Adipocyte (in vitro differentiated cells): ENCODE measurements around the gene PDSS2.

Source experiments
- DNase-seq: peaks from one replicate; pipeline ENCODE4 v3.0.0-alpha.2; 2015; ENCODE audit warnings: low read depth
- H3K27me3 ChIP-seq: replicated peaks from 2 replicates; pipeline ENCODE4 v1.7.0; 2013; ENCODE audit warnings: mild to moderate bottlenecking, low read length, moderate library complexity; ENCODE audit not compliant: control insufficient read depth, insufficient read depth
- H3K36me3 ChIP-seq: 2 replicates; pipeline ENCODE4 v1.7.0; 2013; ENCODE audit warnings: low read length, mild to moderate bottlenecking, moderate library complexity; ENCODE audit not compliant: control insufficient read depth, insufficient read depth, severe bottlenecking
- H3K4me1 ChIP-seq: 2 replicates; pipeline ENCODE4 v1.7.0; 2013; ENCODE audit warnings: mild to moderate bottlenecking, low read length, moderate library complexity; ENCODE audit not compliant: control insufficient read depth, insufficient read depth
- H3K4me3 ChIP-seq: 2 replicates; pipeline ENCODE4 v1.7.0; 2013; ENCODE audit warnings: mild to moderate bottlenecking, low read length, moderate library complexity
- H3K9ac ChIP-seq: 2 replicates; pipeline ENCODE4 v1.7.0; 2013; ENCODE audit warnings: mild to moderate bottlenecking, low read length, moderate library complexity
- H3K9me3 ChIP-seq: 2 replicates; pipeline ENCODE4 v1.7.0; 2013; ENCODE audit warnings: mild to moderate bottlenecking, low read length, moderate library complexity; ENCODE audit not compliant: control insufficient read depth

The PDSS2 gene

DNA sequence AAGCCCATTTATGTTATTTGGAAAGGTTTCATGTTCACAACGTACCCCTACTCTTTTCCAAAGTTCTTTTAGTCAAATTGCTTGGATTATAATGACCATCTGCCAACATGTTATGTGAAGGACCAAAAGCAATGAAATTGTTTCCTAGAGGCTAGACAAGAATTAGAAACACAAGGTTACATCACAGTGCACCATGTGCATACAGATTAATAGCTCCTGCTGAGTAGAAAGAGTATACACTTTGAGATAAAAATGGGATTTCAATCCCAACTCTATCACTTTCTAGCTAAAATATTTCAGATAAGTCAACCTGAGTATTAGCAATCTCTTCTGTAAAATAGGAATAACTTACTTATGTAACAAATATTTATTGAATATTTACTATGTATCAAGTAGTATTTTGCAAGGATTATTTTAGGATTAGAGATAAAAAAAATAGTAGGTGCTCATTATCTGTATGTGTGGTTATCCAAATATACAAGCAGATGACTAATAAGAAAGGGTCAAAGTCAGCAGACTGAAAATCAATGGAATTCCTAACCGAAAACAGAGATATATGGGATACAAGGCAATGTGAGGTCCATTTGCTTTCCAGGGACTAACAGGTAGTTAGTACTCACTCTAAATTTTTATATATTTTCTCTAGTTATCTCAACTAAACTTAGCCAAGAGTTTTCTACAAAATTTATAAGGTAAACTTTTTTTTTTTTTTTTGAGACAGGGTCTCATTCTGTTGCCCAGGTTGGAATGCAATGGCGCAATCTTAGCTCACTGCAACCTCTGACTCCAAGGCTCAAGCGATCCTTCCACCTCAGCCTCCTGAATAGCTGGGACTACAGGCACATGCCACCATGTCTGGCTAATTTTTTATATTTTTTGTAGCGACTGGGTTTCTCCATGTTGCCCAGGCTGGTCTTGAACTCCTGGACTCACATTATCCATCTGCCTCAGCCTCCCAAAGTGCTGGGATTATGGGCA is 127.7 kb downstream of the PDSS2 start:
- H3K27me3 ChIP-seq, result no peaks in the 10 kb centered on the region
- no peak overlapping the region for H3K9ac ChIP-seq
- no peaks in the 10 kb centered on the region for H3K4me1 ChIP-seq
- no peaks in the 10 kb centered on the region for H3K9me3 ChIP-seq
- no peaks in the 10 kb centered on the region for H3K36me3 ChIP-seq
- no peak for DNase-seq
- H3K4me3 ChIP-seq, result no peak overlapping the region

DNA sequence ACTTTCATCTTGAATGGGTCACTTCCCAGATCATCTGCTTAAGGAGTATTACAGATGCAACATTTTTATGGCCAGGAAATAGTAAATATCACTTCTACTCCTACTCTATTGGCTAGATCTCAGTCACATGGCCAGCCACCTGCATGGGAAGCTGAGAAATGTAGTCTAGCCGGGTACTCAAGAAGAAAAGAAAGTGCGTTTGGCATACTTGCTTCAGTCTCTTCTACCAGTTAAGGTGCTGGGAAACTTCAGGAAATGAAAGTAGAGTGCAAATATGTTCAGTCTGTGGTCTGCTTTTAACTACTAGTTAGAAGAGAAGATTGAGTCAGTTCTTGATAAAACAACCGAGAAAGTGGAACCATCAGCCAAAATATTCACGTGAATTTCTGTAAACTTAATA is 129.2 kb downstream of the PDSS2 start:
- Histone ChIP-seq H3K4me3 (no peak overlapping the region), H3K9me3 (no peaks in the 10 kb centered on the region), H3K9ac (no peak overlapping the region), H3K27me3 (no peaks in the 10 kb centered on the region), H3K36me3 (no peaks in the 10 kb centered on the region), H3K4me1 (no peaks in the 10 kb centered on the region)
- DNase-seq, result no peak

DNA sequence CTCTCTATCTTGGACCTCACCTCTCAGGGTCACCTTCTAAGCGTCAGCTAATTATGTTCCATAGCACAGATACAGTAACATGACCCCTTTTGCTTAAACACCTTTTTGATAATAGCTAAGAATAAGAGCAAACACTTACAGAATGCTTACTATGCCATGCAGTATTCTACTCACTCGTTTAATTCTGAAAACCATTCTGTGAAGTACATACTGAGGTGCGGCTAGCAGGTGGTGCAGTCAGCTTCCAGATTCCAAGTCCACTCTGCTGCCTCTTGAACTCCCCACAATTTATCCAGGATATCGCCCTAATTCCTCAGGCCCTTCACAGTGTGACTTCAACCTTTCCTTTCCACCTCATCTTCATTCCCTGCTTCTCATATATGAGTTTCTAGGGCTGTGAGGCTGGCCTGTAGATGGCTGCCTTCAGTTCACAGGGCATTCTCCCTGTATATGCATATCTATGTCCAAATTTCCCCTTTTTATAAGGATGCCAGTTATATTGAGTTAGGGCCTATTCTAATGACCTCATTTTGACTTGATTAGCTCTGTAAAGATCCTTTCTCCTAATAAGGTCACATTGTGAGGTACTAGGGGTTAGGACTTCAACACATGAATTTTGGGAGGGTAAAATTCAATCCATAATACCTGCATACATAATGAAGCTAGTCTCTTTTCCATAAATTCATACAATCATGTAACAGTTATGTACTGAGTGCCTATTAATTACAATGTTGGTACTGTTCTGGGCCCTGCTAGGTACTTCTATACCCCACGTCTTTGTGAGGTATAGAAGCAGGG is 130.1 kb downstream of the PDSS2 start:
- Histone ChIP-seq H3K4me3 (no peak overlapping the region), H3K36me3 (no peaks in the 10 kb centered on the region), H3K27me3 (no peaks in the 10 kb centered on the region), H3K4me1 (no peaks in the 10 kb centered on the region), H3K9ac (no peak overlapping the region), H3K9me3 (no peaks in the 10 kb centered on the region)
- DNase-seq, result no peak

DNA sequence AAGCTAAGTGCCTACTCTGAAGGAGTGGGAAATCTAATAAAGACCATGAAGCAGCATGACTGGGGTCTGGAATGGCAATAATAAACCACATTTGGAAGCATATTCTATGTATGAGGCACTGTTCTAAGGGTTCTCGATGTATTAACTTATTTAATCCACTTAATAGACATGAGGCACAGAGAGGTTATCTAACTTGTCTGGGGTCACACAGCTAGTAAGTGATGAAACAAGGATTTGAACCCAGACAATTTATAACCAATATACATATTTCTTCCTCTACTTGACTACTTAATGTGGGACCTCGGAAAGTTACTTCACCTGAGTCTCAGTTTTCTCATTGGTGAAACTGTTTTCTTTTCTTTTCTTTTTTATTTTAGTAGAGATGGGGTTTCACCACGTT is 131.3 kb downstream of the PDSS2 start:
- Histone ChIP-seq H3K9ac (no peak overlapping the region), H3K4me3 (no peak overlapping the region), H3K4me1 (peaks cover 9% of the 10 kb centered on the region), H3K27me3 (no peaks in the 10 kb centered on the region), H3K36me3 (no peaks in the 10 kb centered on the region), H3K9me3 (no peaks in the 10 kb centered on the region)
- DNase-seq, result no peak

DNA sequence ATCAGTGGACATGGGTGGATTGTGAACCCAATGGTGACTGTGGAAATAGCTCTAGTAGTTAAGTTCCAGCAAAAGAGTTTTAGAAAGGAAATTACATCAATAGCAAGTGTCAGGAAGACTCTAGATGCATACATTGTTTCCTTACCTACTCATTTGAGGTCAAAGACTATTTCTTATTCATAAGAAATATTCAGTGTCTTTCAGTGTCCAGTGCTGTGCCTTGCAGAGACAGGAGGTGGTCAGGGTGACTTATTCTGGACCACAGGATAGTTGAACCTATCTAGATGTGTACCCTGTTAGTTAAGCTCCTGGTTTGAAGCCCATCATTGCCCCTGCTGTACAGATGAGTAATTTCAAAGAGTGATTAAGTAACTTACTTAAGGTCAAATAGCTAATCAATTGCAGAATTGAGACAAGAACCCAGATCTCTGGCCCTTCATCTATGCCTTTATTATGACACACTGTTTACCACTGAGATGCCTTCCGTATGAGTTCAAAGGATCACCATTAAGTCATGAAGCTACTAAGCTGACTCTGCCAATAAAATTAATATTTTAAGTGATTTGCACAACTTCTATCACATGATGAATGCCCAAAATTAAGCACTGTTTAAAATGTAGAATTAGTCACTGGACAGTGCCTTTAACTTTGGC is 136.1 kb downstream of the PDSS2 start:
- no peaks in the 10 kb centered on the region for H3K36me3 ChIP-seq
- peak; percentile 46 for DNase-seq
- no peaks in the 10 kb centered on the region for H3K27me3 ChIP-seq
- H3K9me3 ChIP-seq, result no peaks in the 10 kb centered on the region
- H3K4me3 ChIP-seq, result no peak overlapping the region
- H3K4me1 ChIP-seq, result peaks cover 18% of the 10 kb centered on the region
- H3K9ac ChIP-seq, result no peak overlapping the region

DNA sequence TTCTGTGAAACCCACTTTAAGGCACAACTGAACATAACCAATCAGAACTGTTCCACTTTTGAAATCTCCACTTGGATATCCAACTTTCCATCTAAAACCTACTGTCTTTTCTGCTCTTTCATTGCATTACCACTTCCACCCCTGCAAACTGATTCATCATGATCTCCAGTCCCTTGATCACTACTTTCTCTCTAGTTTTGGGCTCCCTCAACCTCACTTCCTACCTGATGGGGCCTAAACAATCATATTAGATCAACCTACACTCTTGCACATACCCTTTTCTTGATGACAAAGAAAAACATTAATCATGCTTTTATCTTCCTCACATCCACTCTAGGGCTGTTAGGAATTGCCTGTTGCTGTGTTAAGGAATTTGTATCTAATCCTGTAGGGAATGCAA is 137.6 kb downstream of the PDSS2 start:
- DNase-seq, result no peak
- H3K36me3 ChIP-seq, result no peaks in the 10 kb centered on the region
- H3K27me3 ChIP-seq, result no peaks in the 10 kb centered on the region
- H3K9ac ChIP-seq, result no peak overlapping the region
- H3K9me3 ChIP-seq, result no peaks in the 10 kb centered on the region
- H3K4me3 ChIP-seq, result no peak overlapping the region
- peaks cover 18% of the 10 kb centered on the region for H3K4me1 ChIP-seq

DNA sequence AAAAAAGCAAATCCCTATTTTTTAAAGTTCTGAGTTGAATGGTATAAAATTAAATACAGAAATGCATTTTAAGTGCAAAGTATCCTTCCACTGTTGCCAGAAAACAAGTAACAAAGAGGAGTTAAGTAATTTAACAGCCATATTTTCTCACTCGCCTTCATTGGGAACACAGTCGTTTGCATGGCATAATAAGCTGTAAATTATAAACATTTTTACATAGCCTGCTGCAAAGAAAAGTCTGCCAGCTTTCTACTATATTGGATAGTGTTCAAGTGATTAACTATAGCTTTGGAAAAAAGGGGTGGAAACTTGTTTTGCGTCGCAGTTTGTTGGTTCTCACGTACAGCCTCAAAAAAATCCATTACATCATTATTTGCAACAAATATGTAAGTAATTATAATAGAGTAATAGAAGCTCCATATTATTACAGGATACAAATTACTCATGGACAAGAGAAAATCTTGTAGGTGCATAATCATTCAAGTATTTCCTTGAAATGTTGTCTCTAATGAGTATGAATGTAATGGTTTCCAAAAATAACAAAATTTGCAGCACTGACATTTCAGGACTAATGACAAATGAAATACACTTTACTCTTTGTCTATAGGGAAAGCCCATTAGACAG is 139.3 kb downstream of the PDSS2 start:
- Histone ChIP-seq H3K36me3 (no peaks in the 10 kb centered on the region), H3K27me3 (no peaks in the 10 kb centered on the region), H3K9ac (no peak overlapping the region), H3K4me3 (no peak overlapping the region), H3K4me1 (peaks cover 25% of the 10 kb centered on the region), H3K9me3 (no peaks in the 10 kb centered on the region)
- peak; percentile 43 for DNase-seq

DNA sequence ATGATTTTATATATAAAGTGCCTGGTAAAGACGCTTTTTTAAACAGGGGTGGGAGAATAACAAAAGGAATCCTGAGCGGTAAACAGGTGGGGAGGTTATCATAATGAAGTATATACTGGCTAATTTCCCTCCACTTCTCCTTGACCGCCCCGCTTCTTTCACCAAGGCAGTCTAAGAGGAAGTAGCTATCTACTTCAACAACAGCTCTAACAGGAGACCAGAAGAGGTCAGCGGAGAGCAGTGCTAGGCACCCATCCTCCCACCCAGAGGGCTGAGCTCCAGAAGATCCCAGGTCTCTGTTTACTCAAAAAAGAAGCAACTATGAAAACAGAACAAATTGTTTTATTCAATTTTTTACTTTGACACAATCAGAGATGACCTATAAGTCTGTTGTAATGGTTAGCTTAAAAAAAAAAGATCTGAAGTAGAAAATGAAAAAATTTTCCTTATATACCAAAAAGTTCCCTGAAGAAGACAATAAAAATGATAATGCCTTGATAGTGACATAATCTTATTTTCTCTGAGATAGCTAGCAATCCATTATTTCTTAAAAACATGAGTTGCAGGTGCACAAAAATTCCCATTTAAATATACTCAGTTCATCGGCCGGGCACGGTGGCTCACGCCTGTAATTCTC is 141.1 kb downstream of the PDSS2 start:
- Histone ChIP-seq H3K4me1 (peaks cover 17% of the 10 kb centered on the region), H3K4me3 (no peak overlapping the region), H3K27me3 (no peaks in the 10 kb centered on the region), H3K9ac (no peak overlapping the region), H3K36me3 (no peaks in the 10 kb centered on the region), H3K9me3 (no peaks in the 10 kb centered on the region)
- DNase-seq, result peak; percentile 70

DNA sequence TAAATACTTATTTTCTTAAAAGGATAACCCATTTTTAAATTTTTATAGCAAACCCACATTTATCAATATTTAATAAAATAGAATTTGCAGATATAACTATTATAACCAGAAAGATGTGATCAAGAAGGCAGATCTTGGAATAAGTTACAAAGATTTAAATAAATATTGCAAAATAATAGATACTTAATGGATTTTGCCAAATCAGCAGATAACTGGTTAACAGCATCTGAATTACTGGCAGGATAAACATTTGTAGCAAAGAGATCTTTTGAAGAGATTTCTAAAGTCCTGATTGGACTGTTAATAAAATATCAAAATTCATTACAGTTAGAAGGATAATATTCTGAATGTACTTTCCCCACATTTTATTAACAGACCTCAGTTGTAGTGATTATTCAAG is 144.2 kb downstream of the PDSS2 start:
- no peak for DNase-seq

DNA sequence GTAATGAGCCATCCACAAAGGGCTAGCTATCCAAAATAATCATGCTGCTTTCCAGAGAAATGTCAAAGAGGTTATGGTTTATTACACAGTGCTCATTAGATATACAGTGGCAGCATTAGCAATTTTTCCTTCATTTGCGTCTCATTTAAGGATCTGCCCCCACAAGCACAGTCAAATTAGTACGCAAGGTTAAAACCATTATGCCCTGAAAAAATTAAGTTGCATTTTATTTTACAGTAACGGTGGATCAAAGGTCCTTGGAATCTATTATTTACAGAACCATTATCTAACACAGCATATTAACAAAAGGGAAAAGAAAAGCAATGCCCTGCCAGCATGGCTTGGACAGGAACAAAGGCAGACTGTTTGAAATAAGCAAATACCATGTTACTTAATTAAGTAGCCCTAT is 144.8 kb downstream of the PDSS2 start:
- no peaks in the 10 kb centered on the region for H3K9me3 ChIP-seq
- peaks cover 8% of the 10 kb centered on the region for H3K4me1 ChIP-seq
- H3K4me3 ChIP-seq, result no peak overlapping the region
- no peak overlapping the region for H3K9ac ChIP-seq
- H3K36me3 ChIP-seq, result no peaks in the 10 kb centered on the region
- no peaks in the 10 kb centered on the region for H3K27me3 ChIP-seq
- DNase-seq, result no peak

More for the DNA sequence above, 144.2 kb downstream of the PDSS2 start:
- no peaks in the 10 kb centered on the region for H3K27me3 ChIP-seq
- H3K9ac ChIP-seq, result peak overlapping the region; percentile 8
- no peak overlapping the region for H3K4me3 ChIP-seq
- no peaks in the 10 kb centered on the region for H3K36me3 ChIP-seq
- peaks cover 10% of the 10 kb centered on the region for H3K4me1 ChIP-seq
- H3K9me3 ChIP-seq, result no peaks in the 10 kb centered on the region
